ES-I3 (cell line): ENCODE data around the gene PACSIN3.
A peak's percentile ranks its signal among the peaks of the same experiment; 100 is the strongest.
"Not testable (repeated sequence)": the region's sequence is repeated elsewhere in the genome, so short reads cannot be mapped to it uniquely, and the experiment has no call there.

ENCODE experiments used
- H3K36me3 ChIP-seq: 2 replicates; pipeline ENCODE4 v1.6.1; 2013; ENCODE audit warnings: mild to moderate bottlenecking, low read length, control low read depth, moderate library complexity; ENCODE audit not compliant: insufficient read depth
- H3K4me1 ChIP-seq: 2 replicates; pipeline ENCODE4 v1.6.1; 2013; ENCODE audit warnings: mild to moderate bottlenecking, control low read depth, low read length; ENCODE audit not compliant: insufficient read depth
- H3K9ac ChIP-seq: 2 replicates; pipeline ENCODE4 v1.6.1; 2013; ENCODE audit warnings: low read depth, mild to moderate bottlenecking, low read length, moderate library complexity
- H3K9me3 ChIP-seq: 2 replicates; pipeline ENCODE4 v1.6.1; 2013; ENCODE audit warnings: mild to moderate bottlenecking, low read length, moderate library complexity; ENCODE audit not compliant: control insufficient read depth, insufficient read depth

Gene PACSIN3

DNA sequence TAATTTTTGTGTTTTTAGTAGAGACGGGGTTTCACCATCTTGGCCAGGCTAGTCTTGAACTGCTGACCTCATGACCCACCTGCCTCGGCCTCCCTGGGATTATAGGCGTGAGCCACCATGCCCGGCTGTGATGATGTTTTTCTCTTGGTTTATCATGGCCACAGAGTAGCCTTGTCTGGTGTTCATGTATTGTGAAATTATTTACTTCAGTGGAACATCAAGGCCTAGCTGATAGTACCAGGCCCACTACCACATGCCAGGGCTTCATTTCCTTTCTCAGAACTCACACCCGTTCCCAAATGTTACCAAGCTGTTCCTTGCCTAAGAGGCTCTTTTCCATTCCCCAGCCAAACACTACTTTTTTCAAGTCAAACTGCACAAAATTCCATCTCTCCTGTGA lies 22.4 kb upstream of the PACSIN3 start:
- Histone ChIP-seq H3K4me1 (peaks cover 7% of the 10 kb centered on the region), H3K9ac (no peak overlapping the region), H3K9me3 (no peaks in the 10 kb centered on the region), H3K36me3 (no peaks in the 10 kb centered on the region)

DNA sequence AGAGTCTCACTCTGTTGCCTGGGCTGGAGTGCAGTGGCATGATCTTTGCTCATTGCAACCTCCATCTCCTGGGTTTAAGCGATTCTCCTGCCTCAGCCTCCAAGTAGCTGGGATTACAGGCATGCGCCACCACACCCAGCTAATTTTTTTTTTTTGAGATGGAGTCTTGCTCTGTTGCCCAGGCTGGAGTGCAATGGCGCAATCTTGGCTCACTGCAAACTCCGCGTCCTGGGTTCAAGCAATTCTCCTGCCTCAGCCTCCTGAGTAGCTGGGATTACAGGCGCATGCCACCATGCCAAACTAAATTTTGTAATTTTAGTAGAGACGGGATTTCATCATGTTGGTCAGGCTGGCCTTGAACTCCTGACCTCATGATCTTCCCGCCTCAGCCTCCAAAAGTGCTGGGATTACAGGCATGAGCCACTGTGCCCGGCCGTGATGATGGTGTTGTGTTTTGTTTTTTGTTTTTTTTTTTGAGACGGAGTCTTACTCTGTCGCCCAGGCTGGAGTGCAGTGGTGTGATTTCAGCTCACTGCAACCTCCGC lies 21.8 kb upstream of the PACSIN3 start:
- not testable (repeated sequence) for H3K4me1 ChIP-seq, H3K9ac ChIP-seq, H3K9me3 ChIP-seq, H3K36me3 ChIP-seq

DNA sequence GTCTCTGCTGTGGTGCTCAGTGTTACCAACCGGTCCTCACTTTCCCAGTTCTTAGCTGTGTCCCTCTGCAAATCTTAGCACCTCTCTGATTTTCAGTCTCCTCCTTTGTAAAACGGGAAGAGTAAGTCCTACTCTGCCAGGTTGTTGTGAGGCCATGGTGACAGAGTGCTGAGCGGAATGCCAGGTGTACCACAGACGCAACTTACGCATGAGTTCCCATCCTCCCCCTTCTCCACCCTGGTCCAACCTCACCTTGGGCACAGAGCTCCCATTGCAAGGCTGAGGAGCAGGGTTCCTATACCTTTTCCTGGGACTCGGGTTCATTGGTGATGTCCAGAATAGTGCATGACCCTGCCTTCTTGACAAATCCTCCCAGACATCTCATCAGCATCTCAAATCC lies 21.2 kb upstream of the PACSIN3 start:
- no peak overlapping the region for H3K9ac ChIP-seq
- no peaks in the 10 kb centered on the region for H3K36me3 ChIP-seq
- peaks cover 7% of the 10 kb centered on the region for H3K4me1 ChIP-seq
- no peaks in the 10 kb centered on the region for H3K9me3 ChIP-seq

DNA sequence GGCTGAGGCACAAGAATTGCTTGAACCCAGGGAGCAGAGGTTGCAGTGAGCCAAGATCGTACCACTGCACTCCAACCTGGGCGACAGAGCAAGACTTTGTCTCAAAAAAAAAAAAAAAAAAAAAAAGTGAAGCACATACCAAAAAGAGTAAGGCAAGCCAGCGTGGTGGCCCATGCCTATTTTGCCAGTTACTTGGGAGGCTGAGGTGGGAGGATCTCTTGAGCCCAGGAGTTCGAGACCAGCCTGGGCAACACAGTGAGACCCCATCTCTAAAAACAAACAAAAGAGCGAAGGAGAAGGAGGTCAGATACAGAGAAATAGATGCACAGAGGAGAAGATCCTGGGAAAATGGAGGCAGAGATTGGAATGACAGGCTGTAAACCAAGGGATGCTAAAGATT lies 20.3 kb upstream of the PACSIN3 start:
- H3K36me3 ChIP-seq, H3K9me3 ChIP-seq, H3K4me1 ChIP-seq, H3K9ac ChIP-seq: not testable (repeated sequence)

DNA sequence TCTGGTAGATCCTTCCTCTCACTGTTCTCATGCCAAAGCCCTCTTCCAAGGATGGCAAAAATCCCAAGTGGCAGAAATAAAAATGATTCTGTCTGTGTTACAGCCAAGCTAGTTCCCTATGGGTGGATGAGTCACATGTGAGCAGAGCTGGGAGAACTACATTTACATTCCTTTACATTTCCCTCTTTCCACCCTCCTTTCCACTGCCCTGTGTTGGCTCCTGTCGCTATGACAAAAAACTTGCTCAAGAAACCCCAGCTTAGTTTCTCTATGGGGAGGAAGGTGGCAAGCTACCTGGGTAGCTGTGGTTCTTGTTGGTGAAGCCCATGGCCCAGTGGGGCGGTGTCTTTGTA lies 18.4 kb upstream of the PACSIN3 start:
- peak overlapping the region; percentile 9; the same call in 1 of the 2 replicates for H3K9ac ChIP-seq
- H3K36me3 ChIP-seq, result no peaks in the 10 kb centered on the region
- H3K4me1 ChIP-seq, result peaks cover 7% of the 10 kb centered on the region
- no peaks in the 10 kb centered on the region for H3K9me3 ChIP-seq

DNA sequence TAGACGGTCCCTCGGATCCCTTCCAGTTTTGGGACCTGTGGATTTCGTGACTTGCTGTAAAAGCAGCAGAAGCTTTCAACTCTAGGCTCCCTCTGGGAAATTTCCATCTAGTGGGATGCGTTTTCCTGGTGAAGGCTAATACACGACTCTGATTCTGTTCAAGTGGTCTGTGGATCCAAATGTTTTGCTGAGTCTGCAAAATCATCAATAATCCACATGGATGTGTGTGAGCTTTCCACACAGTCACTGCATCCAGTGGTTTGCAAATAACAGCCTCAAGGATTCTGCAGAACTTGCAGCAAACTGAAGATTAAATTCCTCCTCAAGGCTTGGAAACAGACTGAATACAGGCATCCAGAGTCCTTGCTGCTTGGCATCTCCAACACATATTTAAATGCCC lies 16.3 kb upstream of the PACSIN3 start:
- Histone ChIP-seq H3K9ac (no peak overlapping the region), H3K36me3 (no peaks in the 10 kb centered on the region), H3K9me3 (no peaks in the 10 kb centered on the region), H3K4me1 (peaks cover 7% of the 10 kb centered on the region)

DNA sequence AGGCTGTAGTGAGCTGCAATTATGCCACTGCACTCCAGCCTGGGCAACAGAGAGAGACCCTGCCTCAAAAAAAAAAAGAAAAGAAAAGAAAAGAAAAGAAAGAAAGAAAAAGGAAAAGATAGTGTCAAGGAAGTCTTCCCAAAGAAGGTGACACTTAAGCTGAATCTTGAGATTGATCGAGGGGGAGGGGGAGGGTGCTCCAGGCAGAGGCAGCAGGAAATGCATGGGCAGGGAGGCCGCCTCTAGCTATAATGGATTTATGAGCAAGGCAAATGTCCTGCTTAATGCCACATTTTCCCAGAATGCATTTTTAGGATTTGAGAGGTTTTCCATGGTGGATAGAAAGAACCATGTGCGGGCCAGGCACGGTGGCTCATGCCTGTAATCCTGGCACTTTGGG lies 14.8 kb upstream of the PACSIN3 start:
- Histone ChIP-seq H3K36me3 (no peaks in the 10 kb centered on the region), H3K4me1 (peaks cover 7% of the 10 kb centered on the region), H3K9ac (no peak overlapping the region), H3K9me3 (no peaks in the 10 kb centered on the region)

DNA sequence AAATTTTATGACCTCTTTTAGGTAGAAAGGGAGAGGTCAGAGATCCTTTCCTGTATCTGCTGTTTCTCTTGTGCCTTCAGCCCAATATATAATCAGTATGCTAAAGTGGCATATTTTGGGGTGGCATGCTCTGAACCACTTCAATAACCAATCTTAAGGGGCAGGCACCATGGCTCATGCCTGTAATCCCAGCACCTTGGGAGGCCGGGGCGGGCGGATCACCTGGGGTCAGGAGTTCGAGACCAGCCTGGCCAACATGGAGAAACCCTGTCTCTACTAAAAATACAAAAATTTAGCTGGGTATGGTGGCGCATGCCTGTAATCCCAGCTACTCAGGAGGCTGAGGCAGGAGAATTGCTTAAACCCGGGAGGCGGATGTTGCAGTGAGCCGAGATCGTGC lies 11.9 kb upstream of the PACSIN3 start:
- H3K36me3 ChIP-seq, H3K4me1 ChIP-seq, H3K9me3 ChIP-seq, H3K9ac ChIP-seq: not testable (repeated sequence)

DNA sequence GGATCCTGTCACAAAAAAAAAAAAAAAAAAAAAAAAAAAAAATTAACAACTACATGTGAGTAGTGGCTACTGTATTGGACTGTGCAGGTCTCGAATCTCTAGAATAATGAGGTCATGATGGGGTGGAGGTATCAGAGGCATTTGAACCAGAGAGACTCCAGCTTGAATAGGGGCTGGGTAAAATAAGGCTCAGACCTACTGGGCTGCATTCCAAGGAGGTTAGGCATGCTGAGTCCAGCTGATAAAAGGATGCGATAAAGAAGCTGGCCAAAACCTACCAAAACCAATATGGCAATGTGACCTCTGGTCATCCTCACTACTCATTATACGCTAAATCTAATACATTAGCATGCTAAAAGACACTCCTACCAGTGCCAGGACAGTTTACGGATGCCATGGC lies 5.9 kb upstream of the PACSIN3 start:
- H3K4me1 ChIP-seq, result peaks cover 9% of the 10 kb centered on the region
- no peaks in the 10 kb centered on the region for H3K36me3 ChIP-seq
- no peak overlapping the region for H3K9ac ChIP-seq
- H3K9me3 ChIP-seq, result no peaks in the 10 kb centered on the region

DNA sequence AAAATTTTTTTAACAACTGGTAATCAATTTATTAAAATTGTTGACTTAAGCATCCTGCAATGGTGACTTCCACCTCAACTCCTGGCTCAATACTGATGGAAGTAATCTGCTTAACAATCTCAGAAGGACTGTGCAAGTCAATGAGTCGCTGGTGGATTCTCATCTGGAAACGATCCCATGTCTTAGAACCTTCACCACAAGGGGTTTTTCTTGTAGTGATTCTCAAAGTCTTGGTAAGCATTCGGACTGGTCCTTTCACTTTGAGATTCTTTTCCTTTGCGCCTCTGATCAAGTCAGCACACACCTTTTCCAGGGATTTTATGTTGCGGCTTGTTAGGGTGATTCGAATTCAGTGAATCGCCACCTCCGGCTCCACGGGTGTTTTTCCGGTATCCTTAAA lies 4.9 kb upstream of the PACSIN3 start:
- H3K9me3 ChIP-seq, H3K9ac ChIP-seq, H3K4me1 ChIP-seq, H3K36me3 ChIP-seq: not testable (repeated sequence)

DNA sequence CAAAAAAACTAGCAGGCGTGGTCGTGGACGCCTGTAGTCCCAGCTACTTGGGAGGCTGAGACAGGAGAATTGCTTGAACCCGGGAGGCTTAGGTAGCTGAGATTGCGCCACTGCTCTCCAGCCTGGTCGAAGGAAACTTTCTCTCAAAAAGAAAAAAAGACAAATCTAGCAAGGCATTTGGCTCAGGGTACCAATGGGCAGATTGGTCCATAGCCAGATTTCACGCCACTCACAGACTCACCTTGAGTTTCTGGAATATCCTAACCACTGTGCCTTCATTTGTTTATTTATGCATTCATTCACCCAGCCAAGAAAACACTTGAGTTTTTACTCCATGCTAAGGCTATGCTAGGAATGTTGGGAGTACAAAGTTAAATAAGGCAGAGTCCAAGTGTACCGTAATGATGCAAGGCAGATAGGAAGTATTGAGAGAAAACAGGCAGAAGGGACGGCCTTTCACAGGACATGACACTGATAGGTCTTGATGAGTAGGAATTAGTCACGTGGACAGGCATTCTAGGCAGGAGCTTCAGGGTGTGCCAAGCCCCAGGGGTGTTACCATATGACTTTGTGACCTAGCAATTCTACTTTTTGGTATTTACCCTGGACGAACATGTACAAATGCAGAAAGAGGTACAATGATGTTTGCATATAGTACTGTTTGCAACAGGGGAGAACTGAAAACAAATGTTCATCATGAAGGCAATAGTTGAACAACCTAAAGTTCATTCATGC lies 3.0 kb upstream of the PACSIN3 start:
- Histone ChIP-seq H3K36me3 (no peaks in the 10 kb centered on the region), H3K4me1 (peaks cover 9% of the 10 kb centered on the region), H3K9me3 (no peaks in the 10 kb centered on the region), H3K9ac (no peak overlapping the region)

DNA sequence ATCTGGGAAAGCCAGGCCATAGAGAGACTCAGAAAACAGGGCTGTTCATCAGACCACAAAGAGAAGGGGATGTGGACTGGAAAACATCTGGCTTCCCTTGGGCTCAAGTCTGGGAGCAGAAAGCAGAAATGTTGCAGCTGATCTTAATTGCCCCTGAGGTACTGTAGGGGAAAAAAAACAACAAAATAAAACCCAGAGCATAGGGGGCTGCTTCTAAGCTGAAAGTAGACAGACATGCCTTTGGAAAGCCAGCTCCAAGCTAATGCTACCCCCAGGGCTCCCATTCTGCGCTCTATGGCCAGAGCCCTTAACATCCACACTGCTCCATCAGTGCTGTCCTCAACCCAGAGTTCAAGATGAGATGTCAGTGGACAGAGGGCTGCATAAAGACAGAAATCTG lies 2.0 kb upstream of the PACSIN3 start:
- Histone ChIP-seq H3K9me3 (no peaks in the 10 kb centered on the region), H3K36me3 (no peaks in the 10 kb centered on the region), H3K4me1 (peaks cover 13% of the 10 kb centered on the region), H3K9ac (no peak overlapping the region)

DNA sequence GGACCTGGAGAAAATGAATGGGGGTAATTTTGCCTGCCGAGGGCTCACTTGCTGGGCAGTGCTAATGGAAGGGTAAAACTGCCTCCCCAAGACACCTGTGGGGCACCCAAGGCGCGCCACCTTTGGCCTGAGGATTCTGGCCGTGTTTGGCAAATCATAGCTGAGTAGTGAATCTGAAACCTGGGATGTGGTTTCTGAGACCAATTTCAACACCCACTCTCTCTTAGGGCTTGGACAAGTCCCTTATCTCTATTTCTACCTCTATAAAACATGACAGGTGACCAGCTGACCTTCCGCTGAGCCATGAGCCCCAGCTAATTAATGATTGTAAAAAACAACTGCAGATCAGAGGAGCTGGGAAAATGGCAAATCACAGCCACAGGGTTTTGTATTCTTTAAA lies 1.5 kb upstream of the PACSIN3 start:
- H3K9me3 ChIP-seq, result no peaks in the 10 kb centered on the region
- peaks cover 13% of the 10 kb centered on the region for H3K4me1 ChIP-seq
- H3K36me3 ChIP-seq, result no peaks in the 10 kb centered on the region
- H3K9ac ChIP-seq, result peak overlapping the region; percentile 91

DNA sequence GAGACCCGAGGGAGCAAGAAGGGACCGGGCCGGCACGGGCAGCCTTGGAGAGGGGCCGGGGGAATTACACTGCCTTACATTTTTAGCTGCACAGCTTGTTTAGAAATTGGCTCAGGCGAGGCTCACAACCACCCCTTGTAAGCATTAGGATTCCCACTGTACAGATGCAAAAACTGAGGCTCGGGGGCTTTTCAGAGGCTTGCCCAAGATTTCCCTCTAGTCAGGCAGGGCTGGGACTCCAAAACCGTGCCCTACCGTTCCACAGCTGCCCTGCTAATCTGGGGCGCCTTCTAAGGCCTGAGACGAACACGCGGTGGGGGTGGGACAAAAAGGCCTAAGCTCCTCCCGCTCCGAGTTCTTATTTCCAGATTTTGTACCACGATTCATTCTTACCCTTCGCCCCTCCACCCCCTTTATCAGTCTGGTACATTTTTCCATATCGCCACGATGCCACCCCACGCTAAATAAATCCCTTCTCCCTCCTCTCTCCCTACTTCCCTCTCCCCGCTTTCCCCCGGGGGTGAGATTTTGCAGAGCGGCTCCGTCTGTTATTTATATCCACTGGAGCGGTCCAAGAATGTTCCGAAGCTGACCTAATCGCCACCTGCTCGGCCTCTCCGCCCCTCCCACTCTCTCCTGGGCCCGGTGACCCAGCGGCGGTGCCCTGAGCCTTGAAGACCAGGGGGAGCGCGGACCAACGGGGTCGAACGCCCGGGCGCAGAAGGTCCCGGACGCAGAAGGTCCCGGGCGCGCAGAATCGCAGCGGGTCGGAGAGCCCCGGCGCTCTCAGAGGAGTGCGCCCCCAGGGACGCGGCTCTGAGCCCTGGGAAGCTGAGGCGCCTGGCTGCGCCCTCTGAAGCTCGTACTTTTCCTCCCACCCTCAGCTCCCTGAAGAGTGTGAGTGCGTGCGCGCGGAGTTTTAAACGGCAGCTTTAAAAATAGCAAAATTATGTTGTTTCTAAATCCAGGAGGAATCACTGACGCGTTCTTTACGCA lies 764 bp upstream of the PACSIN3 start:
- Histone ChIP-seq H3K9me3 (no peaks in the 10 kb centered on the region), H3K36me3 (no peaks in the 10 kb centered on the region; the same call in 1 of the 2 replicates), H3K9ac (peak overlapping the region; percentile 91), H3K4me1 (peaks cover 13% of the 10 kb centered on the region)
